ENCODE measurements around the gene SPACA1.

Gene SPACA1

GRCh38 chr6:88105741-88106340, 58.2 kb downstream of the SPACA1 start:
- no peak for DNase-seq

GRCh38 chr6:88107241-88107640, 59.6 kb downstream of the SPACA1 start:
- DNase-seq = no peak

GRCh38 chr6:88111991-88112390, 64.3 kb downstream of the SPACA1 start:
- DNase-seq = no peak

- no peak for DNase-seq
Measured at GRCh38 chr6:88114838-88115237, 67.2 kb downstream of the SPACA1 start.

- no peak for DNase-seq
Measured at GRCh38 chr6:88115307-88115706, 67.7 kb downstream of the SPACA1 start.

- no peak for DNase-seq
Measured at GRCh38 chr6:88116276-88116675, 68.6 kb downstream of the SPACA1 start.
